ENCODE results near the gene SLC25A39. TPM values are rescaled to one million over a fixed set of nuclear protein-coding genes. Genes with fewer than 3 reads are reported as not detected.

Gene SLC25A39
- total and polyA plus RNA-seq, 2 of the 13 experiments (the other 11 are each of a cell fraction or from before 2014, with no cell fraction given): 144 to 151 TPM

DNA sequence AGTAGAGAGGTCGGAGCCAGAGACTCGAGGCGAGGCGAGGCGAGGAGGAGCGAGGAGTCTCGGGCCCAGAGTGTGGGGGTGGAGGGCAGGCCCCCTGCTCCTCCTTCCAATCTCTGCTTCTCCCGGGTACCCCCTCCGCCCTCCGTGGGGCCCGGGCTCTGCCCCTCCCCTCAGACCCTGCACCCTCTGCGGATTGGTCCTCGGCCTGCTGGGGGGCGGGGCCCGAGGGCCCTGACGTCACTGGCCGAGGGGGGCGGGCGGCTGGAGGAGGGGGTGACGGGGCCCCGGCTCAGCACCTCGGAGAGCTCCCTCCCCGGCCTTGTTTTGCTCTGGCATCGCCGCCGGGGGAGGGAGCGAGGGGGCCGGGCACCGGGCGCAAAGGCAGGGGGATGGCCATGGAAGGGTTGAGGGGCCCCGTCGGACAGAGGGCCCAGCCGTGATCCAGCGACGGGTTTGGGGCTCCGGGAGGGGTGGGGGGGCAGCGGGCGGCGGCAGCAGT, 16.3 kb downstream of the SLC25A39 start, which contains the start of gene RUNDC3A (continued):
- TF ChIP-seq ZNF496 (CRISPR knock-in tag; IDR thresholded peaks at IDR 0.05; ENCODE audit: insufficient replicate concordance): no peak
- peak; percentile 48; the same call in 1 of the 2 replicates for TF ChIP-seq ZNF746 (CRISPR knock-in tag; IDR thresholded peaks at IDR 0.05)
- TF ChIP-seq RBAK (CRISPR knock-in tag; IDR thresholded peaks at IDR 0.05): no peak
- TF ChIP-seq ZNF292 (CRISPR knock-in tag; IDR thresholded peaks at IDR 0.05; ENCODE audit: borderline replicate concordance, low read depth): no peak
- peak; percentile 76; the same call in 1 of the 2 replicates for TF ChIP-seq ZNF792 (CRISPR knock-in tag; IDR thresholded peaks at IDR 0.05)
- TF ChIP-seq XBP1 (CRISPR knock-in tag; IDR thresholded peaks at IDR 0.05): 0 out of 2 replicates have a peak, but pooled peaks have one; percentile 64
- peak; percentile 90 for TF ChIP-seq ZNF331 (CRISPR knock-in tag; IDR thresholded peaks at IDR 0.05)
- TF ChIP-seq, protein P1, sequence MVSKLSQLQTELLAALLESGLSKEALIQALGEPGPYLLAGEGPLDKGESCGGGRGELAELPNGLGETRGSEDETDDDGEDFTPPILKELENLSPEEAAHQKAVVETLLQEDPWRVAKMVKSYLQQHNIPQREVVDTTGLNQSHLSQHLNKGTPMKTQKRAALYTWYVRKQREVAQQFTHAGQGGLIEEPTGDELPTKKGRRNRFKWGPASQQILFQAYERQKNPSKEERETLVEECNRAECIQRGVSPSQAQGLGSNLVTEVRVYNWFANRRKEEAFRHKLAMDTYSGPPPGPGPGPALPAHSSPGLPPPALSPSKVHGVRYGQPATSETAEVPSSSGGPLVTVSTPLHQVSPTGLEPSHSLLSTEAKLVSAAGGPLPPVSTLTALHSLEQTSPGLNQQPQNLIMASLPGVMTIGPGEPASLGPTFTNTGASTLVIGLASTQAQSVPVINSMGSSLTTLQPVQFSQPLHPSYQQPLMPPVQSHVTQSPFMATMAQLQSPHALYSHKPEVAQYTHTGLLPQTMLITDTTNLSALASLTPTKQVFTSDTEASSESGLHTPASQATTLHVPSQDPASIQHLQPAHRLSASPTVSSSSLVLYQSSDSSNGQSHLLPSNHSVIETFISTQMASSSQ (IDR thresholded peaks at IDR 0.05; ENCODE audit: low read depth): no peak
- TF ChIP-seq, protein P1 (CRISPR knock-in tag; IDR thresholded peaks at IDR 0.05; ENCODE audit: borderline replicate concordance): no peak
- TF ChIP-seq, protein P2, sequence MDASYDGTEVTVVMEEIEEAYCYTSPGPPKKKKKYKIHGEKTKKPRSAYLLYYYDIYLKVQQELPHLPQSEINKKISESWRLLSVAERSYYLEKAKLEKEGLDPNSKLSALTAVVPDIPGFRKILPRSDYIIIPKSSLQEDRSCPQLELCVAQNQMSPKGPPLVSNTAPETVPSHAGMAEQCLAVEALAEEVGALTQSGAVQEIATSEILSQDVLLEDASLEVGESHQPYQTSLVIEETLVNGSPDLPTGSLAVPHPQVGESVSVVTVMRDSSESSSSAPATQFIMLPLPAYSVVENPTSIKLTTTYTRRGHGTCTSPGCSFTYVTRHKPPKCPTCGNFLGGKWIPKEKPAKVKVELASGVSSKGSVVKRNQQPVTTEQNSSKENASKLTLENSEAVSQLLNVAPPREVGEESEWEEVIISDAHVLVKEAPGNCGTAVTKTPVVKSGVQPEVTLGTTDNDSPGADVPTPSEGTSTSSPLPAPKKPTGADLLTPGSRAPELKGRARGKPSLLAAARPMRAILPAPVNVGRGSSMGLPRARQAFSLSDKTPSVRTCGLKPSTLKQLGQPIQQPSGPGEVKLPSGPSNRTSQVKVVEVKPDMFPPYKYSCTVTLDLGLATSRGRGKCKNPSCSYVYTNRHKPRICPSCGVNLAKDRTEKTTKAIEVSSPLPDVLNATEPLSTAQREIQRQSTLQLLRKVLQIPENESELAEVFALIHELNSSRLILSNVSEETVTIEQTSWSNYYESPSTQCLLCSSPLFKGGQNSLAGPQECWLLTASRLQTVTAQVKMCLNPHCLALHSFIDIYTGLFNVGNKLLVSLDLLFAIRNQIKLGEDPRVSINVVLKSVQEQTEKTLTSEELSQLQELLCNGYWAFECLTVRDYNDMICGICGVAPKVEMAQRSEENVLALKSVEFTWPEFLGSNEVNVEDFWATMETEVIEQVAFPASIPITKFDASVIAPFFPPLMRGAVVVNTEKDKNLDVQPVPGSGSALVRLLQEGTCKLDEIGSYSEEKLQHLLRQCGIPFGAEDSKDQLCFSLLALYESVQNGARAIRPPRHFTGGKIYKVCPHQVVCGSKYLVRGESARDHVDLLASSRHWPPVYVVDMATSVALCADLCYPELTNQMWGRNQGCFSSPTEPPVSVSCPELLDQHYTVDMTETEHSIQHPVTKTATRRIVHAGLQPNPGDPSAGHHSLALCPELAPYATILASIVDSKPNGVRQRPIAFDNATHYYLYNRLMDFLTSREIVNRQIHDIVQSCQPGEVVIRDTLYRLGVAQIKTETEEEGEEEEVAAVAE (CRISPR knock-in tag; IDR thresholded peaks at IDR 0.05; ENCODE audit: borderline replicate concordance): 0 out of 2 replicates have a peak, but pooled peaks have one; percentile 62
- peak; percentile 97 for TF ChIP-seq TSC22D2 (CRISPR knock-in tag; IDR thresholded peaks at IDR 0.05; ENCODE audit: borderline replicate concordance)
- TF ChIP-seq ZNF367 (CRISPR knock-in tag; IDR thresholded peaks at IDR 0.05; ENCODE audit: borderline replicate concordance): peak; percentile 83; the same call in 1 of the 2 replicates
- TF ChIP-seq ZNF350 (CRISPR knock-in tag; IDR thresholded peaks at IDR 0.05; ENCODE audit: borderline replicate concordance, low read depth): peak; percentile 34; the same call in 1 of the 2 replicates
- TF ChIP-seq, protein P3, sequence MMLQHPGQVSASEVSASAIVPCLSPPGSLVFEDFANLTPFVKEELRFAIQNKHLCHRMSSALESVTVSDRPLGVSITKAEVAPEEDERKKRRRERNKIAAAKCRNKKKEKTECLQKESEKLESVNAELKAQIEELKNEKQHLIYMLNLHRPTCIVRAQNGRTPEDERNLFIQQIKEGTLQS (CRISPR knock-in tag; IDR thresholded peaks at IDR 0.05): 0 out of 2 replicates have a peak, but pooled peaks have one; percentile 36
- peak; percentile 63; the same call in 1 of the 3 replicates for TF ChIP-seq MXI1 (IDR thresholded peaks at IDR 0.05; ENCODE audit: borderline replicate concordance, low read depth, low read length)
- TF ChIP-seq SAFB2 (CRISPR knock-in tag; IDR thresholded peaks at IDR 0.05; ENCODE audit: borderline replicate concordance, low read depth): no peak
- TF ChIP-seq ATF7-NPFF (CRISPR knock-in tag; IDR thresholded peaks at IDR 0.05; ENCODE audit: low read depth): peak; percentile 70; the same call in 1 of the 2 replicates
- peak; percentile 87 for TF ChIP-seq BORCS8-MEF2B (CRISPR knock-in tag; IDR thresholded peaks at IDR 0.05)
- no peak for TF ChIP-seq SMAD1 (CRISPR knock-in tag; IDR thresholded peaks at IDR 0.05; ENCODE audit: borderline replicate concordance, low read depth)
- 0 out of 2 replicates have a peak, but pooled peaks have one; percentile 64 for TF ChIP-seq IRX3 (CRISPR knock-in tag; IDR thresholded peaks at IDR 0.05; ENCODE audit: borderline replicate concordance, low read depth)
- TF ChIP-seq GATAD2A (CRISPR knock-in tag; IDR thresholded peaks at IDR 0.05): peak; percentile 30; the same call in 1 of the 2 replicates
